Body of pancreas (tissue), 4 donors: Measurements from ENCODE around the gene ARHGEF19. TPM values are rescaled to one million over a fixed set of nuclear protein-coding genes. Genes with fewer than 3 reads are reported as not detected.
A peak's percentile ranks its signal among the peaks of the same experiment; 100 is the strongest.

ENCODE experiments used
- ATAC-seq: fragments of 150-250 bp; one replicate; pipeline ENCODE4 v1.9.1; 2016
- DNase-seq, 4 donors: peaks; one replicate each; pipeline ENCODE4 v3.0.0-alpha.2; 2019
- H3K27ac ChIP-seq, 4 donors: fragments of 200-600 bp; sonication (generic); 1 replicate in 3 of 4; 2 replicates in 1 of 4; pipeline versions ENCODE4 v1.5.1 to v1.6.1; 2016 to 2019; ENCODE audit warnings: mild to moderate bottlenecking in 1 of 4, mixed read lengths in 1 of 4, moderate library complexity in 1 of 4
- H3K27me3 ChIP-seq, 2 donors: fragments of 200-600 bp; sonication (generic); one replicate each; pipeline ENCODE4 v1.6.0; 2016; ENCODE audit warnings: mild to moderate bottlenecking in 1 of 2
- H3K36me3 ChIP-seq, 2 donors: fragments of 200-600 bp; sonication (generic); replicated peaks in 1 of 2; 2 replicates each; pipeline ENCODE4 v1.5.1; 2016; ENCODE audit warnings: low read depth in 2 of 2; ENCODE audit not compliant: insufficient read depth in 1 of 2
- H3K4me1 ChIP-seq: fragments of 200-600 bp; sonication (generic); one replicate; pipeline ENCODE4 v1.6.0; 2016
- H3K4me3 ChIP-seq, 2 donors: fragments of 200-600 bp; sonication (generic); 1 replicate in 1 of 2; 2 replicates in 1 of 2; pipeline ENCODE4 v1.5.1; 2016 to 2019
- H3K9me3 ChIP-seq, 3 donors: fragments of 200-600 bp; sonication (generic); 1 replicate in 2 of 3; 2 replicates in 1 of 3; pipeline ENCODE4 v1.5.1; 2016
- POLR2A ChIP-seq, 3 donors: fragments of 450-650 bp; IDR thresholded peaks; one replicate each; pipeline ENCODE4 v1.6.1; 2016; ENCODE audit warnings: antibody characterized with exemption in 3 of 3, mild to moderate bottlenecking in 2 of 3
- WGBS, 2 donors: methylation state at CpG; one replicate each; pipeline ENCODE4 v1.1.5; 2017; 5-methylcytosine and 5-hydroxymethylcytosine counted together
- intact Hi-C: fragments of 100-400 bp; cut with DNase I; formaldehyde crosslinking; loops from one replicate; pipeline ENCODE4 v1.15.1; 2023
- total RNA-seq, 2 donors: library from RNA; depleted of rRNA; stranded (reverse); fragments of >200 nt; gene quantifications; one replicate each; pipeline ENCODE4 v1.1.0, GENCODE V29; 2016
- TF ChIP-seq, protein P1 (sequence below), 7 experiments: fragments of 450-650 bp in 4 of 7; fragments of 200-600 bp in 3 of 7; sonication (generic) in 3 of 7; IDR thresholded peaks; one replicate each; pipeline ENCODE4 v1.5.1; 2016 to 2019; ENCODE audit warnings: antibody characterized with exemption in 7 of 7

ARHGEF19 gene
- 10 to 100 TPM; 15.3 to 31.3 TPM for total RNA-seq

GRCh38 chr1:16212251-16212961 lies at the start of gene ARHGEF19:
ARHGEF19 (minus strand) TSS chr1:16212652; CDS start chr1:16209054, 3,598 bp downstream.
- intact Hi-C loops, result no loop called here
- TF ChIP-seq, protein P1, sequence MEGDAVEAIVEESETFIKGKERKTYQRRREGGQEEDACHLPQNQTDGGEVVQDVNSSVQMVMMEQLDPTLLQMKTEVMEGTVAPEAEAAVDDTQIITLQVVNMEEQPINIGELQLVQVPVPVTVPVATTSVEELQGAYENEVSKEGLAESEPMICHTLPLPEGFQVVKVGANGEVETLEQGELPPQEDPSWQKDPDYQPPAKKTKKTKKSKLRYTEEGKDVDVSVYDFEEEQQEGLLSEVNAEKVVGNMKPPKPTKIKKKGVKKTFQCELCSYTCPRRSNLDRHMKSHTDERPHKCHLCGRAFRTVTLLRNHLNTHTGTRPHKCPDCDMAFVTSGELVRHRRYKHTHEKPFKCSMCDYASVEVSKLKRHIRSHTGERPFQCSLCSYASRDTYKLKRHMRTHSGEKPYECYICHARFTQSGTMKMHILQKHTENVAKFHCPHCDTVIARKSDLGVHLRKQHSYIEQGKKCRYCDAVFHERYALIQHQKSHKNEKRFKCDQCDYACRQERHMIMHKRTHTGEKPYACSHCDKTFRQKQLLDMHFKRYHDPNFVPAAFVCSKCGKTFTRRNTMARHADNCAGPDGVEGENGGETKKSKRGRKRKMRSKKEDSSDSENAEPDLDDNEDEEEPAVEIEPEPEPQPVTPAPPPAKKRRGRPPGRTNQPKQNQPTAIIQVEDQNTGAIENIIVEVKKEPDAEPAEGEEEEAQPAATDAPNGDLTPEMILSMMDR (IDR thresholded peaks at IDR 0.05), result peak in 1 of 7 experiments; percentile 9
- peak; percentile 21 to 43 (median 41) for TF ChIP-seq POLR2A (IDR thresholded peaks at IDR 0.05)
- peak within 1 kb of the TSS; percentile 73 to 88 (median 76) for H3K27ac ChIP-seq
- no peak within 1 kb of the TSS for H3K4me3 ChIP-seq
- no peaks in the 10 kb centered on the region for H3K27me3 ChIP-seq
- 5 to 14% methylated on average over 11 to 14 of the region's 14 CpGs for WGBS, 2 donors
- peak; percentile 76 to 89 (median 86) for DNase-seq
- H3K9me3 ChIP-seq, result no peaks in the 10 kb centered on the region
- H3K36me3 ChIP-seq, result no peaks in the 10 kb centered on the region
- ATAC-seq, result peak; percentile 37
- H3K4me1 ChIP-seq, result peaks cover 67% of the 10 kb centered on the region

GRCh38 chr1:16262067-16262466 lies 49.6 kb upstream of the ARHGEF19 start:
- Histone ChIP-seq H3K27me3 (no peaks in the 10 kb centered on the region), H3K9me3 (no peaks in the 10 kb centered on the region), H3K4me1 (peaks cover 10% of the 10 kb centered on the region), H3K27ac (no peak overlapping the region), H3K36me3 (no peaks in the 10 kb centered on the region), H3K4me3 (no peak overlapping the region)
- TF ChIP-seq, protein P1 (IDR thresholded peaks at IDR 0.05), result no peak
- no peak for TF ChIP-seq POLR2A (IDR thresholded peaks at IDR 0.05)
- intact Hi-C loops, result no loop called here
- DNase-seq (no peak), ATAC-seq (no peak)
- 100% methylated on average over 1 of the region's 1 CpG for WGBS, 2 donors

- 83 to 96% methylated on average over 1 of the region's 1 CpG for WGBS, 2 donors
- Histone ChIP-seq H3K27ac (no peak overlapping the region), H3K4me1 (no peaks in the 10 kb centered on the region), H3K4me3 (no peak overlapping the region), H3K27me3 (no peaks in the 10 kb centered on the region), H3K9me3 (no peaks in the 10 kb centered on the region), H3K36me3 (no peaks in the 10 kb centered on the region)
- no peak for ATAC-seq
- TF ChIP-seq, protein P1 (IDR thresholded peaks at IDR 0.05), result no peak
- TF ChIP-seq POLR2A (IDR thresholded peaks at IDR 0.05), result no peak
- intact Hi-C loops, result no loop called here
- DNase-seq, result no peak
Measured at GRCh38 chr1:16260814-16261213, 48.4 kb upstream of the ARHGEF19 start.

- Histone ChIP-seq H3K36me3 (peaks cover 0 to 2% of the 10 kb centered on the region in 2 donors), H3K4me3 (no peak overlapping the region), H3K27me3 (no peaks in the 10 kb centered on the region), H3K4me1 (peaks cover 12% of the 10 kb centered on the region), H3K27ac (no peak overlapping the region), H3K9me3 (no peaks in the 10 kb centered on the region)
- WGBS, 2 donors, result 93 to 97% methylated on average over 9 of the region's 9 CpGs
- intact Hi-C loops, result loop anchor here (10.0 kb wide), 1 partner anchor 86 kb away; no protein-coding TSS in a partner anchor
- TF ChIP-seq, protein P1 (IDR thresholded peaks at IDR 0.05), result no peak
- TF ChIP-seq POLR2A (IDR thresholded peaks at IDR 0.05), result no peak
- ATAC-seq (no peak), DNase-seq (no peak)
Measured at GRCh38 chr1:16258591-16259135, 46.2 kb upstream of the ARHGEF19 start.
